ENCODE results near the gene C3orf70. TPM values are rescaled to one million over a fixed set of nuclear protein-coding genes. Genes with fewer than 3 reads are reported as not detected.

C3orf70 gene
- total and polyA plus RNA-seq, 2 of the 8 experiments (the other 6 are each of a cell fraction or from before 2014, with no cell fraction given), result 1.7 to 2.0 TPM

- H4K91ac ChIP-seq (replicated peaks; ENCODE audit: insufficient read length, low read length), result no peak overlapping the region
- POLR2A ChIA-PET (ENCODE audit: partially characterized antibody), result interaction anchor here (0.6 kb wide), 1 partner anchor 482 kb away, joined by 3 read pairs; no protein-coding TSS in a partner anchor
- CTCF ChIA-PET (ENCODE audit: partially characterized antibody), result interaction anchor here (10.4 kb wide), 1 partner anchor 15 kb away, joined by 97 read pairs; no protein-coding TSS in a partner anchor
Observed at GRCh38 chr3:185063431-185063830, 89.4 kb downstream of the C3orf70 start.

More at GRCh38 chr3:185063431-185063830, 89.4 kb downstream of the C3orf70 start:
- Histone ChIP-seq H2AFZ (ENCODE audit: low read length) (no peak overlapping the region), H4K20me1 (replicated peaks in 1 of 2; ENCODE audit: control insufficient read depth in 1 of 2, insufficient read depth in 2 of 2, low read length in 2 of 2) (no peaks in the 10 kb centered on the region), H3K27ac (ENCODE audit: low read depth, low read length) (no peak overlapping the region), H3K4me3 (ENCODE audit: extremely low read depth in 1 of 4, insufficient read depth in 2 of 4, low read depth in 3 of 4, low read length in 4 of 4) (no peak overlapping the region), H3K79me1 (ENCODE audit: low read depth, low read length) (no peaks in the 10 kb centered on the region), H3K9me3 (ENCODE audit: insufficient read depth in 2 of 2, low read depth in 1 of 2, low read length in 1 of 2) (peaks cover 10 to 12% of the 10 kb centered on the region in 2 experiments; a peak in 3 of 4 replicates), H3K56ac (replicated peaks; ENCODE audit: insufficient read length, low read depth, low read length) (no peak overlapping the region), H3K4ac (replicated peaks; ENCODE audit: insufficient read length, low read depth, low read length) (no peak overlapping the region), H3K27me3 (replicated peaks in 1 of 4; ENCODE audit: control insufficient read depth in 3 of 4, extremely low read depth in 1 of 4, insufficient read depth in 3 of 4, low read length in 3 of 4) (no peaks in the 10 kb centered on the region), H2BK20ac (ENCODE audit: low read length) (no peak overlapping the region), H3K23ac (ENCODE audit: insufficient read length) (no peak overlapping the region), H3K4me2 (ENCODE audit: insufficient read depth in 1 of 2, low read depth in 2 of 2, low read length in 2 of 2) (no peak overlapping the region), H3K36me3 (ENCODE audit: control insufficient read depth in 2 of 4, insufficient read depth in 4 of 4, low read length in 3 of 4) (no peaks in the 10 kb centered on the region), H2BK12ac (ENCODE audit: low read depth, low read length) (no peak overlapping the region), H3K23me2 (ENCODE audit: low read depth, low read length) (no peaks in the 10 kb centered on the region), H3K9ac (replicated peaks in 1 of 4; ENCODE audit: extremely low read depth in 1 of 4, low read depth in 3 of 4, low read length in 3 of 4) (no peak overlapping the region), H3K14ac (ENCODE audit: insufficient read length) (no peak overlapping the region), H4K8ac (ENCODE audit: extremely low read depth, insufficient read depth, low read length) (no peak overlapping the region), H2BK5ac (ENCODE audit: low read depth, low read length) (no peak overlapping the region), H3K4me1 (replicated peaks in 1 of 4; ENCODE audit: control insufficient read depth in 3 of 4, insufficient read depth in 4 of 4, low read length in 3 of 4) (no peaks in the 10 kb centered on the region), H2AK5ac (ENCODE audit: low read depth, low read length) (no peak overlapping the region), H3K18ac (ENCODE audit: extremely low read depth, low read length) (no peak overlapping the region), H2BK120ac (replicated peaks; ENCODE audit: low read depth, low read length) (no peak overlapping the region), H2BK15ac (ENCODE audit: low read length) (no peak overlapping the region), H4K5ac (ENCODE audit: insufficient read length, low read depth, low read length) (no peak overlapping the region), H3K79me2 (ENCODE audit: control insufficient read depth in 1 of 2, insufficient read depth in 2 of 2, low read length in 2 of 2) (no peaks in the 10 kb centered on the region)
- 86% methylated on average over 3 of the region's 3 CpGs; no CpG with 5 or more reads in 1 of the 2 experiments for WGBS, 2 experiments (ENCODE audit: extremely low coverage in 1 of 2, insufficient coverage in 1 of 2, insufficient read length in 1 of 2, insufficient replicate concordance in 2 of 2, low coverage in 1 of 2, low lambda C conversion rate in 2 of 2, missing lambda C conversion rate in 1 of 2)
- no peak for TF ChIP-seq RBBP5 (IDR thresholded peaks at IDR 0.05; ENCODE audit: borderline replicate concordance, low read depth, low read length)
- TF ChIP-seq CBX5 (IDR thresholded peaks at IDR 0.05; ENCODE audit: low read depth, low read length), result no peak
- no peak for TF ChIP-seq TCF12 (IDR thresholded peaks at IDR 0.05; ENCODE audit: low read depth, low read length)
- no peak for TF ChIP-seq RXRA (IDR thresholded peaks at IDR 0.05; ENCODE audit: insufficient read depth, low read depth, low read length)
- TF ChIP-seq EGR1 (IDR thresholded peaks at IDR 0.05; ENCODE audit: borderline replicate concordance, low read depth, low read length), result no peak
- no peak for TF ChIP-seq CBX8 (IDR thresholded peaks at IDR 0.05; ENCODE audit: borderline replicate concordance, low read depth, low read length)
- TF ChIP-seq RFX5 (IDR thresholded peaks at IDR 0.05; ENCODE audit: borderline replicate concordance, low read depth, low read length), result no peak
- TF ChIP-seq EP300 (IDR thresholded peaks at IDR 0.05; ENCODE audit: borderline replicate concordance in 1 of 2, low read depth in 2 of 2, low read length in 2 of 2), result no peak
- no peak for DNase-seq (ENCODE audit: low read depth in 1 of 2, low spot score in 2 of 2)
- no peak for FAIRE-seq
